ENCODE data around the gene UPF2.

The UPF2 gene

GRCh38 chr10:11959966-11960365 is 82.6 kb downstream of the UPF2 start:
- DNase-seq, result no peak

- no peak for DNase-seq
Observed at GRCh38 chr10:11958956-11959355, 83.7 kb downstream of the UPF2 start.

GRCh38 chr10:11951695-11952094 is 90.9 kb downstream of the UPF2 start:
- no peak for DNase-seq

GRCh38 chr10:11950325-11951018 is 92.1 kb downstream of the UPF2 start:
- DNase-seq, result no peak

DNA sequence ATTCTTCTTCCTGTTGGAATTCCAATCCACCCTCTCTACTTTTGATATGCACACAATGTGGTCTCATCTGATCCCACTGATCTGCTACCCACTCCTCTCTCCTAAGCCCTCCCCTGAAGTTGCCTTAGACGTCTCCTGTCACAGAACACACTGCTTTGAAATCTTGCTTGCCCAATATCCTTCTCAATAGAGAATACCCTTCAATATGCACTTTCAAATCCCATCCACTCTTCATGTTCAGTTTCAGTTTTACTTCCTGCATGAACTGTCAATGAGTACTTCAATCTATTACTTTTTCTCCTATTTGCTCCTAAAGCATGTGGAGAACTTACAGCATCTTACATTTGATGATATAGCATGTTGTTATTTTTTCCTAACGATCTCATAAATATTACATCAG is 93.5 kb downstream of the UPF2 start:
- DNase-seq, result no peak

GRCh38 chr10:11946652-11947051 is 96.0 kb downstream of the UPF2 start:
- DNase-seq, result no peak

- DNase-seq, result no peak
Observed at GRCh38 chr10:11936389-11937152, 106.0 kb downstream of the UPF2 start.

- no peak for DNase-seq
Observed at GRCh38 chr10:11934262-11934661, 108.3 kb downstream of the UPF2 start.

DNA sequence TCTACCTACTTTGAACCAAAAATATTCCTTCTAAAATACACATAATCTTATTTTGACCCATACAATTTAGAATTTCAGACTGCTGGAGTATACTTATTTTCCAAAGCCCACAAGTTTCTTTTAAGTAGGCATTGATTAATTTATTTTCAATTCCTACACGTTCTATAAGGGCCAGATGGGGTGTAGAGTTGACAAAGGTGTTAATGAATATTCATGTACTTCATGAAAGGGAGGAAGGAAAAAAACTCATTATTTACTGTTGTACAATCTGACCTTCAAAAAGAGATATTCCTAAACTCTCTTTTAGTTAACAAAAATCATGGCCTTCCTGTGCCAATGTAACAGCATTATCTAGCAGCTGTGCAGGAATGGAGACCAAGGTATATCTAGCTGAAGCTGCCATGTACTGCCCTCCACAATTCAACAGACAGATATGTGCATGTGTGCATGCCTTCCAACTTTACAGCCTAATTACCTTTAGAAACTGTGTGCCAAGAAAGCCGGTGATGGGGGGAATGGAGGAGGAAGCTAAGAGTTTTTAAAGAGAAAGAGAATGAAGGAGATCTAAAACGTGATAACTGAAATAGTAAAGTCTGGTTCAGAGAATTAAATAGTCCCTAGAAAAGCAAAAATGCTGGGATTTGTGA is 108.9 kb downstream of the UPF2 start:
- no peak for DNase-seq

DNA sequence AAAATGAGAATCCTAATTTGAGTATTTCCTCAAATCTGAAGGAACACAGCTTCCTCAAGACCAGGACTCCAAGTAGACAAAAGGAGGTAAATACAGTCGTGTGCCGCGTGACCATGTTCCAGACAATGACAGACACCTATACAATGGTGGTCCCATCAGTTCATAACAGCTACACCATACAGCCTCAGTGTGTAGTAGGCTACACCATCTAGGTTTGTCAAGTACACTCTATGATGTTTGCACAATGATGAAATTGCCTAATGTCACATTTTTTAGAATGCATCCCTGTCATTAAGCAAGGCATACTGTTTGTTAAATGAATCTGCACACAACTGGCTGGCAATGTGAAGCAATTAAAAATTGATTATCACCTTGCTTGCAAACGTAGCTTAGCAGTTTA is 111.6 kb downstream of the UPF2 start:
- DNase-seq, result no peak

GRCh38 chr10:11930312-11930978 is 112.2 kb downstream of the UPF2 start:
- DNase-seq, result no peak

GRCh38 chr10:11927746-11928145 is 114.9 kb downstream of the UPF2 start:
- no peak for DNase-seq

- DNase-seq, result no peak
Observed at GRCh38 chr10:11921800-11922392, 120.7 kb downstream of the UPF2 start.

DNA sequence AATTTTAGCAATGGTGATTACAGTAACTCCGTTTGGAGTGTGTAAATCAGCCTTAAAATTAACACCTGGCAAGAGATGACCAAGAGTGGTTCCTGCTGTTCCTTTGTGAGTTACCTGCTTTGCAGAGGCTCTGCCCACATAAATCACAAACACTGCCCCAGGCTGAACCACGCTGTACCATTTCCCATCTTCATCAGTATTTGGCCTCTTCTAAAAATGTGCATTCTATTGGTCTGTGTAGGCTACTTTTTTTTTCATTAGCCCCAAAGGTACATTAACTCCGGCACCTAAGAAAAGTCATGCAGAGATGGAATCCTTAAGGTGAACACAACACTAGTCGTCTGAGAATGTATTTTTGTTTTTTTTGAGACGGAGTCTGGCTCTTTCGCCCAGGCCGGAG is 123.3 kb downstream of the UPF2 start:
- DNase-seq, result no peak

DNA sequence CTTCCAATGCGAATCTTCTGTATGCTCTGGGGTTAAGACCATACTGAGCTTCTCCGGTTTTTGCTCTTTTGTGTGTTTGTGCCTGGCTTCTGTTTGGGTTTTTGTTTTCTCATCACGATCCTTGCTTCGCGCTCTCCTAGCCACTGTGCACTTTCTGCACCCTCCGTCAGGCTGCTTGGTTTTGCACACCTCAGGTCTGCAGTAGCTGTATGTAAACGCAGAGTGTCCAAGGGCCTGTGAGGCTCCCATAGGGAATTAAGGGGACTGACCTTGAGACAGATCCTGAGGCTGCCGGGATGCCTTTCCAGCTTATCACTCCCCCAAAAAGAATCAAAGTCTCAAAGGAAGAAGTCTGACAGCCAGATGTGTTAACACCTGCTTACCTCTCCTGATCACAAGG is 124.2 kb downstream of the UPF2 start:
- no peak for DNase-seq

- no peak for DNase-seq
Observed at GRCh38 chr10:11913079-11913641, 129.4 kb downstream of the UPF2 start.

DNA sequence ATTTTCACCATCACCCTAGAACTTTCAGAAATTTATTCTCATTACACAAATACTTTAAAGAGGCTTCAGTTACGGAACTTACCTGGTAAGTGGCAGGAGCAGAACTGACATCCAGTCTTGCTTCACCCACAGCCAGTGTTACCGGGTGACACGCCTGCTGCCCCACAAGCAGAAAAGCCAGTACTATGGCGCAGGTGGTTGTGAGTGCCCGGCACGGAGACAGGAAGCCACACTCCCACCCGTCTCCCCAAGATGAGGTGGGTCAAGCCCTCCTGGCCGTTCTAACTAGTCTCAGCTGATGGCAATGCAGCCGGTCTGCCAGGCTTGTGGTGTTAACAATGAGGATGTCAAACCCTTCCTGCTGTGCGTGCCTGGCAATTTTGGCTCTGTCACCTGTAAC is 132.5 kb downstream of the UPF2 start:
- no peak for DNase-seq

DNA sequence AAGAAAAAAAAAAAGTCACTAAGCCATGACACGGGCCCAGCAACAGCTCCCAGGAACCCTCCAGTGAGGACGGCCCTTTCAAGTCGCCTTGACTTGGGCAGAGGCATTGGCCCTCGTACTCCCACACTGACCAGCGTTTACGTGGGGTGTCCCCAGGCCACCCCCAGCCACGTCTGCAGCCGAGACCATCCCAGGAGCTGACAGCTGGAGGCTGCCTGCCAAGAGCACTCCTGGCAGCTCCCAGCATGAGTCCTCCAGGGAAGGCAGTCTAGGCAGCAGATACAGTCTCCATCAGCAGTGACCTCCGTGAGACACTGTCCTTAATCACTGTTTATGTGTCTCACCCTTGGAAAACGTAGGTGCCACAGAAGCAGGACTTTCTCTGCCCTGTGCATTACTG is 133.0 kb downstream of the UPF2 start:
- no peak for DNase-seq

DNA sequence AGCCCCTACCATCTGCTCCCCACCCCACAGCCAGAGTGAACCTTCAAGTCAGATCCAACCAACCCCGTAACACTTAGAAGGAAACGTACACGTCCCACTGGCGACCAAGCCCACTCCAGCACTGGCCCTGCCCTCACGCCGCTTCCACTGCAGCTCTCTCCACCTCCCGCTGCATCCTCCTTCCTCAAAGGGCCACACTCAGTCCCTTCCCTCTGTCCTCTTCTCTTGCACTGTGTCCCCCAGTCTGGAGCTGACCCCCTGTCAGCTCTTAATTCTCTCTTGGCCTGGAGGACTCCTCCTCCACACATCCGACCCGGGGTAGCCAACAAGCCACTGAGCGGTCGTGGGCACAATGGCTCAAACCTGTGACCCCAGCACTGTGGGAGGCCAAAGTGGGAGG is 133.6 kb downstream of the UPF2 start:
- DNase-seq, result no peak

- DNase-seq, result no peak
Observed at GRCh38 chr10:11908536-11908935, 134.1 kb downstream of the UPF2 start.

DNA sequence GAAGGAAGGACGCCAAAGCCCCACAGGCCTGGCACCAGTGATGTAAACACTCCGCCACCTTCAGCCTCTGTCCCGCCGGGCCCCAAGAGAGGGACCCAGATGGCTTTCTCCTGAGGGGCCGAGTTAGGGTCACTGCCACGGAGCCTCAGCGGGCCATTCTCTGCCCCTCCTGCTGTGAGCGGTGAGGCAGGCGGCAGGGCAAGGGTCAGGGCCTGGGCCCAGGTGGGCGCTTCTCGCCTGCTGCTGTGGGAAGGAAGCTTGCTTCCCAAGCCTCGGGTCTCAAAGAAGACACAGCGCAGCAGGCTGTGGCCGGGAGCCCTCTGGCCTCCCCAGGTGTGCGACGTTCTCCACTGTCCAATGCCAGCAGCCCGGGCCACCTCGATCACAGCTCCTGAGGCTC is 134.7 kb downstream of the UPF2 start:
- no peak for DNase-seq

DNA sequence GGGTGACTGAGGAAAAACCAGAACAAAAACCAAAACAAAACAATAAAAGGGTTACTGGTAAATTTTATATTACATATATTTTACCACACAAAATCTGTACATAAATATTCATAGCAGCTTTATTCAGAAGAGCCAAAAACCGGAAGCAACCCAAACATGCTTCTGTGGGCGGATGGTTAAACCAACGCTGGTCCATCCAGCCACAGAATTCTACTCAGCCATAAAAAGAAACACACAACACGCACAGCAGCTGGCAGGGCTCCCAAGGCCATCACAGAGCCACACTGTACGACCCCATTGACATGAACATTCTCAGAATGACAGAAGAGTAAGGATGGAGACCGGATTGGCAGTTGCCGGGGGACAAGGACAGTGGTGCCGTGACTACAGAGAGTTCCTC is 135.9 kb downstream of the UPF2 start:
- DNase-seq, result no peak

GRCh38 chr10:11902646-11903045 is 140.0 kb downstream of the UPF2 start:
- DNase-seq, result no peak

Measured in NCI-H187 (cell line).